GM21529 (cell line): ENCODE measurements around the gene SLC8A2.
"Not testable (repeated sequence)": the region's sequence is repeated elsewhere in the genome, so short reads cannot be mapped to it uniquely, and the experiment has no call there.

Source experiments
- ATAC-seq: cut with Tn5 transposase; IDR thresholded peaks from one replicate; pipeline ENCODE4 v1.9.1; 2021; ENCODE audit not compliant: unreplicated experiment

Gene SLC8A2

GRCh38 chr19:47383890-47384289 is 87.8 kb downstream of the SLC8A2 start:
- not testable (repeated sequence) for ATAC-seq

- ATAC-seq = no peak
Measured at GRCh38 chr19:47381653-47382279, 89.9 kb downstream of the SLC8A2 start.

GRCh38 chr19:47381121-47381520 is 90.6 kb downstream of the SLC8A2 start:
- no peak for ATAC-seq

- ATAC-seq = no peak
Measured at GRCh38 chr19:47380559-47380958, 91.1 kb downstream of the SLC8A2 start.

GRCh38 chr19:47379381-47379938 is 92.2 kb downstream of the SLC8A2 start:
- ATAC-seq = no peak

GRCh38 chr19:47378246-47378645 is 93.4 kb downstream of the SLC8A2 start:
- ATAC-seq = no peak
